T1000 (cell line): Measurements from ENCODE around the gene DPEP2NB.
"Not testable (repeated sequence)": the region's sequence is repeated elsewhere in the genome, so short reads cannot be mapped to it uniquely, and the experiment has no call there.

ENCODE experiments used
- DNase-seq: peaks from one replicate; lab custom pipeline; 2025; ENCODE audit warnings: mixed read lengths; lab: John Stamatoyannopoulos, UW

The DPEP2NB gene

DNA sequence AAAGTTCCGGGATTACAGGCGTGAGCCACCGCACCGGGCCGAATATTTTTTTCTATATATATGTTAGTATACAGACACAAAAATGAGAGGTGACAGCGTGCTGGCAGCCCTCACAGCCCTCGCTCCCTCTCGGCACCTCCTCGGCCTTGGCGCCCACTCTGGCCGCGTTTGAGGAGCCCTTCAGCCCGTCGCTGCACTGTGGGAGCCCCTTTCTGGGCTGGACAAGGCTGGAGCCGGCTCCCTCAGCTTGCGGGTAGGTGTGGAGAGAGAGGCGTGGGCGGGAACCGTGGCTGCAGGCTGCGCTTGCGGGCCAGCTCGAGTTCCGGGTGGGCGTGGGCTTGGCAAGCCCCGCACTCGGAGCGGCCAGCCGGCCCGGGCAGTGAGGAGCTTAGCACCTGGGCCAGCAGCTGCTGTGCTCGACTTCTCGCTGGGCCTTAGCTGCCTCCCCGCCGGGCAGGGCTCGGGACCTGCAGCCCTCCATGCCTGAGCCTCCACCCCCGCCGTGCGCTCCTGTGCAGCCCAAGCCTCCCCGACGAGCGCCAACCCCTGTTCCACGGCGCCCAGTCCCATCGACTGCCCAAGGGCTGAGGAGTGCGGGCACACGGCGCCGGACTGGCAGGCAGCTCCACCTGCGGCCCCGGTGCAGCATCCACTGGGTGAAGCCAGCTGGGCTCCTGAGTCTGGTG is 33.6 kb downstream of the DPEP2NB start:
- no peak for DNase-seq

DNA sequence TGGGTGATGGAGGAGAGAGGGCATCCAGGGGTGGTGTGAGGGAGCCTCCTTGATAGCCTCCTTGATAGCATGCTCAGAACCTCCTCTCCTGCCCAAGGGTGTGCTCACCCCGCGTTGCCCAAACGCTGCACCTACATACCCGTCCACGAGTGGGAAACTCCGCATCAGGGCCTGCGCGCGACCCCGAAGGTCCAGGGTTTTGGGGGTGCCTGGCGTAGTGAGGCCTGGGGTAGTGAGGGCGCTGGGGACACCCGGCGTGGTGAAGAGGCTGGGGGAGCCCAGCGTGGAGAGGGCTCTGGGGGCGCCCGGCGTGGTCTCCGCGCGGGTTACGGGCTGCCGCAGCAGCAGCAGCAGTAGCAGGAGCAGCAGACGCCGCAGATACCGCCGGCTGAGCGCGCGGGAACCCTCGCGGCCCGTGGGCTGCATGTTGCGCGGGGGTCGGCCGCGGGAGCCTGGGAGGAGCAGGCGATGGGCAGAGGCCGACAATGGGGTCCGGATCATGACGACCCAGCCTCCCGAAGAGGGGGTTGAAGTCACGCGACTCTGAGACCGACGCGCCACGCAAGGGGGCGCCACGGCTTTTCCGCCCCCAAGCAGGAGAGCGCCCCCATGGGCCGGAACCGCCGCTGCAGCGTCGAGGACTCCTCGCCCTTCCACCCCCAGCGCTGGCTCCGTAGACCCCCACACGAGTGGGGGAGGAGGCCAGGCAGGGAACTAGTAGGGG is 35.6 kb downstream of the DPEP2NB start, which contains the start of gene DPEP3:
Gene DPEP3 (minus strand): TSS at position 545 of the 724 bp plus-strand sequence. CDS start 119 bp downstream, at position 426.
- no peak for DNase-seq

DNA sequence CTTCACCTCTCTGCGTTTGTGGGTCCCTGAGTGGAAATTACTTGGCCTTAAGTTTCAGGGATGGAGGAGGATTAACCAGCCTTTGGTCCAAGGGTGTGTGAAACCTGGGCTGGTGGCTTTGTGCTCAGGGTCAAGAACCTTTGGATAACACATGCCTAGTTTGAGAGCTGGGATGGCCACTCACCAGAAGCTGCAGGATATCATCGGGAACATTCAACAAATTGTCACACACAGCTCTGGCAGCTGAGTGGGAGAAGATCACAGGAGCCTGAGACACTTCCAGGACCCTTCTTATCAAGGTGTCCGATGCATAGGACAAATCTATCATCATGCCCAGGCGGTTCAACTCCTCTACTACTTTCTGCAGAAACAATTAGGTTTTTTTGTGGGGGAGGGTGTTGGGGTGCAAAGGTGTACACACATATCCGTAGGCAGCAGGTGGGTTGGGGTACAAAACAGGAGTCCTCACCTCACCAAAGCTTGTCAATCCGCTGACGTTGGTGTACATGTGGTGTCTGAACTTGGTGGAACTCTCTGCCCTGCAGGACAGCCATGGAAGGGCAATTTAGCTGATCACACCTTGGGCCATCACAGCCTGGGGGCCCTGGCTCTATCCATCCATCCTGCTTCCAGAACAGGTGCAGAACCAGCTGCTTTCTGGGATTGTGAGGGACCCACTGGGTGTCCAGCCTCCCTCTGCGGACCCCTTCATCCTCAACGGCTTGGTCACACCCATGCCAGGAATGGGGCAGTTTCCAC is 38.1 kb downstream of the DPEP2NB start:
- no peak for DNase-seq

DNA sequence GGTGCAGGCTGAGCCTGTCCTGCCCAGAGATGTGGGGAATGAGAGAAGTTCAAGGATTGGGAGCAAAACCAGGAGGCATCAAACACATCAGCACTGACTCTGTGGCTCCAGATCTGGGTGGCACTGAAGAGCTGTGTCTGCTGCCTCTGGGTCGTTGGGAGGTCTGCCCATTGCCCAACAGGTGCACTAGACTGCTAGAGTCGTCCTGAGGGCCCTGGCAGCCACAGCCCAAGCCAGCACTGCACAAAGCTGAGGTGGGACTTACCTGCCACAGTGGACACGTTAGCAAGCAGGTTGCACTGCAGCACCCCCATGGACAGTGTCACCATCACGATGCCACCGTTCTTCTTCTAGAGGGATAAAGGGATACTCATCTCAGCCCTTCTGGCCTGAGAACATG is 38.7 kb downstream of the DPEP2NB start:
- no peak for DNase-seq

DNA sequence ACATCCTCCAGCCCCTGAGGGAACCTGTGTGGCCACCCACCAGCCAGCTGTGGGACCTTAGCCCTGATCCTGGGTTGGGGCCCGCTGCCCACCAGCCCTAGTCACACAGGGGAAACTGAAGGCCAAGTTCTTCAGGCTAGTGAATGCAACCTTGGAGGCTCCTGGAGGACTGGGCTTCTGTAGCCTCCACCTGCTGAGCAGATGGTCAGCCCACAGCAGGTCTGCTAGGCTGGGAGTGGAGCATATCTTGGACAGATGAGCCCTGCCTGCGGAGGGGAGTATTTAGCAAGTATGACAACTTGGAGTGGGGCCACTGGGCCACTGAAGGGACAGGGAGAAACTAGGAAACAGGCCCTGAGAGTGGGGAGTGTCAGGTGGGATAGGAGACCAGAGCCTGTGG is 39.5 kb downstream of the DPEP2NB start:
- no peak for DNase-seq

DNA sequence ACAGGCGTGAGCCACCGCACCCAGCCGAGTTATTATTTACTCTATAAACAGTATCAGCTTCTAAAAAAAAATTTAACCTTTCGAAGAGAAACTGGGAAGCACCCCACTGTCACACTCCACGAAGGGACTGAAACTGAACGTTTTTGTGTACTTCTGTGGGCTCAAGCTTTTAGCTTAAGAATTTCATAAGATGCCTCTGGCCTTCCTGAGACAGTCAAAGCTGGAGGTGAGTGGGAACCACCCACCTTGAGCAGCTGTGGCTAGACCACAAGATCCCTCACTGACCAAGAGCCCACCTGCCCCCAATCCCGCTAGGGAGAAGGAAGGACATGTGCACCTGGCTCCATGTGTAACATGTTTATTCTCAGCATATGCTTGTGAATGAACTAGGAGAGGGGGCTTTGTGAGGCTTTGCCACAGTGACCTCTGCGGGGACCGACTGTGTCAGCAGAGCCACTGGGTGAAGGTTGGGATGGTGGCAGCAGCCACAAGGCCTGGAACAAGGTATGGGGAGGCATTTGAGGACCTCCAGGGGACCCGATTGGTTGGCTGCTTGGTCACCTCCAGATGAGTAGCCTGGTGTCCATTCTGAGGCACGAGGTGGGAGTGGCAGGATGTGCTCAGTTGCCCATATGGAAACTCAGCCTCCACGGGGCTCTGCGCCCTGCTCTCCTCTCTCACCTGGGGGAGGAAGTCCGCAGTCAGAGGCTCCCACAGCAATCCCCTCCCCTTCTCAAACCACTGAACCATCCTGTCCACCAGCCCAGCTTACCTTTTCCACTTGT is 40.2 kb downstream of the DPEP2NB start:
- DNase-seq = no peak

DNA sequence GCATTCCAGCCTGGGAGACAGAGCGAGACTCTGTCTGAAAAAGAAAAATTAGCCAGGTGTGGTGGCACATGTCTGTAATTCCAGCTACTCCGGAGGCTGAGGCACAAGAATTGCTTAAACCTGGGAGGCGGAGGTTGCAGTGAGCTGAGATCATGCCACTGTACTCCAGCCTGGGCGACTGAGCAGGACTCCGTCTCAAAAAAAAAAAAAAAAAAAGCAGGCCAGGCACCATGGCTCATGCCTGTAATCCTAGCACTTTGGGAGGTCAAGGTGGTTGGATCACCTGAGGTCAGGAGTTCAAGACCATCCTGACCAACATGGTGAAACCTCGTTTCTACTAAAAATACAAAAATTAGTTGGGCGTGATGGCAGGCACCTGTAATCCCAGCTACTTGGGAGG is 43.4 kb downstream of the DPEP2NB start:
- not testable (repeated sequence) for DNase-seq

DNA sequence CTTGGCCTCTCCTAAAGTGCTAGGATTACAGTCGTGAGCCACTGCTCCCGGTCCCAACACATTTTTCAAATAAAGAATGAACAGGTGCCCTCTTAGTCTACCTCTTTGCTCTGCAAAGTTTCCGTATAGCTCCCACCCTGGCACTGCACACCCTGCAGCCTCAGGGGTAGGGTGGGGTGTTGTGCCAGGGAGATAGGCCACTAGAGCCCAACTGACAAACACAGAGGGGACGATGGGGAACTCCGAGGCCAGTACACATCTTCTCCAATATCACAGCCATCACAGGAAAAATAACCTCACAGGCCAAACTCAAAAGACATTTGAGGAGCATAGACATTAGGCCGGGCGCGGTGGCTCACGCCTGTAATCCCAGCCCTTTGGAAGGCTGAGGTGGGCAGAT is 44.6 kb downstream of the DPEP2NB start:
- DNase-seq = no peak

DNA sequence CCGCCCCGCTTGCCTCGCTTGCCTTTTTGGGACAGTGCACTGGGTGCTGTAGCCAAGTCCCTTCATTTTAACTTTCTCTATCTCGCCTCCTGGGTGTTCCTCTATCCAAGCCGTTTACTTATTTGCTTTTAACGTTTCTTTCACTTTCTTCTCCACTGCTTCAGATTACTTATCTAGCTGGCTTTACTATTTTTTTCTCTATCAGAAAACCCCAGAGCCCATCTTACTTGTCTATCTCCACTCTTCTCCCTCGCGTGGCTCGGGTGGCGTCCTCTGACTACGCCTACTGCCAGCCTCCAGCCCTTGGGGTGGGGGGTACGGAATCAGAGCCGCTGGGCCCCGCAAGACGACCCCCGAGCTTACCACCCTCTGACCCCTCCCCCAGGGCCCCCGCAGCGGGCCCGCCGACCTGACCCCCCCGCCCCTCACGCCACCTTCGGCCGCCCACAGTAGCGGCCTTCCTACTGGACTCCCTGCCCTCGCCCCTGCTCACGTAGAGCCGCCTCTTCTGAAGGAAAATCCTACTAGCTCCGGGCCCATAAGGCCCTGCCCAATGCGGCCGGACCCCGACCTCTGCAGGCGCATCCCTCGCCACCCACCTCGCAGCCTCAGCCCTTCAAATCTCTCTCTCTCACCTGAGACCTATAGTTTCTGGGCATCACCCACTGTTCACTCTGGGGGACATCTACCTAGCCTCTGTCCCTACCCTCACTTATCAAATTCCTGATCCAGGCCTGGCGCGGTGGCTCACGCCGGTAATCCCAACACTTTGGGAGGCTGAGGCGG is 46.3 kb downstream of the DPEP2NB start:
- DNase-seq = no peak

DNA sequence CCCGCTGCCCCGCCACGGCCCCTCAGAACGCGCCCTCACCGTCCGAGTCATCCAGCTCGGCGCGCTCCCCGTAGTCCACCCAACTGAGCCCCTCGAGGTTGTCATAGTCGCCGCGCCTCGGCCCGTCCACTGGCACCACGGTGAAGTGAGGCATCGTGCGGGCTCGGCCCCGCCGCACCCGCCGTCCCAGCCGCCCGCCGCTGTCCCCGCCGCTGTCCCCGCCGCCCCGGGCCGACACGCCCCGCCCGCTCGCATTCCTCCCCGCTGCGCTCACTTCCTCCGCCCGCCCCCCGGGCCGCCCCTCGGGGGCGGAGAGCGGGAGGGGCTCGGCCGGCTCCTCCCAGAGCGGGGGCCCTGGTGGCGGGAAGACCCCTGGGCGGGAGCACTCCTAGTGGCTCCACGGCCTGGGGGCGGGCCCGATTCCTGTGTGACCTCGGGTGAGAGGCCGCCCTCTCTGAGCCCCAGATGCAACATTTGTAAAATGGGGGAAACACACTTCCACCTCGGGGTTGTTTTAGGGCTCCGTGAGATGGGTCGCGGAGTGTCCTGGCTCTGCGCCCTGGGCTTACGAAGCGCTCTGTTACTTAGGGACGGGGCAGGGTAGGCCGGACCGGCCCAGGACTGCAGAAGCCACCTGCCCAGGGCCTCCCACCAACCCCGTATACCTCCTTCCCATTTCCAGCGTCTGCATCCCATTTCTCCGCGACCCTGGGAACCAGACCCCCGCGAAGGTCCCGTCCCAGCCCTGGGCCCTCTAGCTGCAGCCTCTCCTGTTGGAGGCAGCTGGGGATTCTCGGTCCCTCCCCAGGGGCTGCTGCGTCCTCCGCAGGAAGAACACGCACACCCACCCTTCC is 47.1 kb downstream of the DPEP2NB start, which contains the start of gene SLC12A4:
Gene SLC12A4 (minus strand): TSS at position 238 of the 854 bp plus-strand sequence. CDS start 84 bp downstream, at position 154.
- peak; percentile 35 for DNase-seq

DNA sequence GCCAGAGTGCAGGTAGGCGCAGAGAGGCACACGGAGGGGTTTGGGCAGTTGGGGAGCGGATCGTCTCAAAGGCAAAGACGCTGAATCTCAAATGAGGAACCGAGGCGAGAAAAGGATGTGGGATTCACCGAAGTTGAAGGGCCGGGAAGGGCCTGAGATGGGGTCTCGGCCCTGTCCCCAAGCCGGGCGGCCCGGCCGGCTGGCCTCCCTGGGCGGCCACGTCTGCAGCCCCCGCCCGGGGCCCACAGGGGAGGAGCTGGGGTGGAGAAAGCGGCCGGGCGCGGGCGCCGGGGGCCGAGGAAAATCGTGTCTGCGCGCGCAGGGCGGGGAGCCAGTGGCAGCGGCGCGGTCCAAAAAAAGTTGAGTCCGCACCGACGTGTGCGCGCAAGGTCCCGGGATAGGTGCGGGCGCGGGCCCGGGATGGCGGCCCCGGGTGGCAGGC is 47.7 kb downstream of the DPEP2NB start:
- no peak for DNase-seq

DNA sequence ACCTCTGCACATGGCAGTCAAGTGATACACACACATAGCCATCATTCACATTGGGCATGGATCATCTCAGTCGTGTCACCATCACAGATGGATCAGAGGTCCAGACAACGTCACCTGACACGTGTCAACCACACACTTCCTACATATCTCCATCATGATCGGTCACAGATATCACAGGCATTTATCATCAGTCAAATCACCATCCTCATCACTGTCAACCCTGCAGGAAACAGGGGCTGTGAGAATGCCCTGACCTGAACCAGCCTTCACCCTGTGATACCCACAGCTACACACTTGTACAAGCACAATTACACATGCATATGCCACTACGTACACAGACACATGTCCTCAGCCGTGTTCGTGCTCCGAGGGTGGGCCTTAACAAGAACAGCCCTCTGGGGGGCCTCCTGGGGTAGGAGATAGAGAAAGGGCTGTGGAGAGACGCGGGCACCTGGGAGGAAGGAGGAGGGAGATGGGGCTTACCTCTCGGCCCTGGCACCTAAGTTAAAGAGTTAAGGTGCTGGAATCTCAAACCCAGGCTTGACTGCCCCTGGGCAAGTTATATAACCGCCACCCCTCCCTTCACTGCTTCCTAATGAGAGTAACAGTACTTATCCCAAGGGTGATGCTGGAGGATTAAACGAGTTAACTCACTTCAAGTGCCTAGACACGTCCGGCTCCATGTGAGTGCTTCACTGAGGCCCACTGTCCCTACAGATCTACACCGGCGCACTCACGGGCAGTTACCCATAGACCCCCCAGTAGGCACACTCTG is 48.3 kb downstream of the DPEP2NB start:
- no peak for DNase-seq

DNA sequence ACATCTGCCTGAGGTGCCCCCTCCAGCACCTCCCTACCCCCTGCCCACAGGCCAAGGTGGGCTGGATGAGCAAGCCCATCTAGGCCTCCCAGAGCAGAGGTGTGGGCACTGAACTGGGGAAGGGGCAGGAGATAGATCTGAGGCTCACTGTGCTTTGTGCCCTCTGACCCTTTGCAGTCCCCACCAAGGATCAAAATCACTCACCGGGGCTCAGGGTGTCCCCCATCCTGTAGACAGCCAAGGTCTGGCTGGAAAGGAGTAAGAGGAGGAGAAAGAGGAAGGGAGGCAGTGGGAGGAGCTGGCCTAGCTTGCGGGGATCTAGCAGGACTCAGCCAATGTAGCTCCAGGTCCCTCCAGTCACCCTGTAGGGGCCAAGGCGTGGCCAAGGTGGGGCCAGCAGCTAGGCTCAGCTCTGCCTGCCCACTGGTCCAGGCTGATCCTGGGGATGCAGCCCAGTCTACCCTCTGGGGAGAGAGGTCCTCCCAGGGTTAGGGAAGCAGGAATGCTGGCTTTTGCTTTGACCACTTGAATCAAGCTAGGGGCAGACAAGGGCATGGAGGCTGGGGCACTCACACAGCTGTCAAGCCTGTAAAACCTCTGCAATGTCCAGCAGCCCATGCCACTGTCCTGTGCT is 49.0 kb downstream of the DPEP2NB start:
- no peak for DNase-seq

DNA sequence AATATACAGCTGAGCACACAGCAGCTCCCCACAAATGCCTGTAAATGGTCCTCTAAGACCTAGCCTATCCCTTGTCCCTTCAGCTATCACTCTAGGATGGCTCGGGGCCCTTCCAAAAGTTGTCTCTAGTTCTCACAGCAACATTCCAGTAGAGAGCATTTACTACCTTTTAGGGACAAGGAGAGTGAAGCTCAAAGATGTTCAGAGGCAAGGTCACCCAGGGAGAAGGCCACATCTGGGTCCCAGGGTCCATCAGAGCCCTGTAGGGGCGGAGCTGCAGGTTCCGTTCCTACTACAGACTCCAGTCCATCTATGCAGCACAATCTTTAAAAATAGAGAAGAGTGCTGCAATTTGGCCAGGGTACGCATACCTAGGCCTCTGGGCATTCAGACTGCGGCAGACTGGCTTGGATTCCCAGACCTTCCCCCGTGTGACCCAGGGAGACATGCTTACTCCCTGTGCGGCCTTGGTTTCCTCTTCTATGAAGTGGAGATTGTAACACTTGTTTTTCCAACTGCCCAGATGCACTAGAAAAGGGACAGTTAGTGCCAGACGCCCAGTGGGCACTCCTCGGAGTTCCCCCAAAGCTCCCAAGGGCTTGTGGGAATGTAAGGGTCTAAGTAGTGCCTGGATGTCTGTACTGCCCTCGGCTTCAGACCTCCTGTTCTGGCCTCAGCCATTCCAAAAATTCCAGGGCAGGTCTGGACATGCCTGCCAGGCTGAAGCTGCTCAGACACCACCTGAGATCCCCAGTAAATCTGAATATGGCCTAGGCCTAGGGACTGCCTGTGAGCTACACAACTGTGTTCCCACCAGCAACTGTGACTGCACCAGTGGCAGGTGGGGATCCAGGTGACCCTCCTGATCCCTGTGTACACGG is 49.8 kb downstream of the DPEP2NB start:
- no peak for DNase-seq

DNA sequence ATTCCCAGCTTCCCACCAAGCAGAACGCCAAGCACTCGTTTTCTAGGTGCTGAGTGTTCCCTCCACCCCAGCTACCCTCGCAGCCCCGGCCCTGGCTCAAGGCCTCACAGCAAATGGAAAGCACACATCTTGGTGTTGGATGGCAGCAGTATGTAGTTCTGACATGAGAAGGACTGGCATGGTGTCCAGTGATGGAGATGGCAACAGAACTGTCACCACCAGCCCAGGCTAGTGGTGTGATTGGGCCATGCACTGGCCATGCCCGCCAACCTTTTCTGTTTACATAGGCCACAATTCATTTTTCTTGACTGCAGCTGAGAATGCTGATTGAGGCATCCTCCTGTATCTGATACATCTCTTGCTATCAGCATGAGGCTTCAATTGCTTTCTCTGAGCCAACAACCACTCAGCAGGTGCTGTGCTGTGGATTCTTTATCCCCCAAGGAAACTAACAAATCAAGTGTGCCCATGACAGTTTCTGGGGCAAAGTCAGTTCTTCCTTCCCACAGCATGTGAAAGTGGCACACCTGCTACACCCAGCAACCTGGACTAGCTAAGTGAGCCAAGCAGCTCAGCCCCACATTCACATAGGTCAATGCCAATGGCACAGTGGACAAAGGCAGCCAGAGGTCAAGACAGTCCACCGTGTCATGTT is 51.1 kb downstream of the DPEP2NB start:
- DNase-seq = no peak

DNA sequence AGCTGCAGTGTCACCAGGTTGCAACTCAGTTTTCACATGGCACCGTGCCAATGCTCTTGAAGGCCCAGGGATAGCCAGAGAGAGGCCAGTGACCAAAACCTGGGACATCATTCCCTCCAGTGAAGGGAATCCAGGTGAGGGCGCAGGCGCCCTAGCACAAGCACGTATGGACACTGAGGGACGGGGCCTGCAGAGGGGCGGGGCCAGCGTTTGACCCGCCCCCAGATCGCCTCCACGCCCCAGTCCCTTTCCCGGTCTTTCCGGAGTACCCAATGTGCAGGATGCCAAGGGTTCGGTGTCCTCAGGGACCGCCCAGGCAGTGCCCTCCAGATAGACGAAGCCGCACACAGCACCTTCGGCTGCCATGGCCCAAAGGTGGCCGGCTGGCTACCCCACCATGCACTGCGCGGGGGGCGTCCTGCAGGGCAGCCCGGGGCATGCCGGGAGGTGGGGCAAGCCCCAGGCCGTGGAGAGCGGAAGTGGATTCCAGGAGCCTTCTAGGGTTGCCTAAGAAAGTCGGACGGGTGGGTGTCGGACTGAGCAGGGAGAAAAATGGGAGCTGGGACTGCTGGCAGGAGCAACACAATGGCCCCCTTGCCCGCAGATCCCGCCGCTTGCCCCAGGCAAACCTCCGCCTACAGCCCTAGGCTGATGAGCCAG is 51.9 kb downstream of the DPEP2NB start:
- no peak for DNase-seq
